ENCODE results near the gene FPR2.
"Not testable (repeated sequence)": the region's sequence is repeated elsewhere in the genome, so short reads cannot be mapped to it uniquely, and the experiment has no call there.

GRCh38 chr19:51805396-51805795 lies 44.4 kb downstream of the FPR2 start:
- not testable (repeated sequence) for TF ChIP-seq CTCF (conservative IDR thresholded peaks at IDR 0.05); ZFX (IDR thresholded peaks at IDR 0.05)

All from C4-2B (cell line).